Activated naive CD8-positive, alpha-beta T cell treated with anti-CD3 and anti-CD28 coated beads, Interleukin-2, amount 50 U/mL, for 16 hours (primary cell): ENCODE results near the gene LMF1.
"Not testable (repeated sequence)": the region's sequence is repeated elsewhere in the genome, so short reads cannot be mapped to it uniquely, and the experiment has no call there.

Source experiments
- DNase-seq: peaks from one replicate; pipeline ENCODE4 v3.0.0-alpha.2; 2020; ENCODE audit warnings: low read depth, low spot score

LMF1 gene

DNA sequence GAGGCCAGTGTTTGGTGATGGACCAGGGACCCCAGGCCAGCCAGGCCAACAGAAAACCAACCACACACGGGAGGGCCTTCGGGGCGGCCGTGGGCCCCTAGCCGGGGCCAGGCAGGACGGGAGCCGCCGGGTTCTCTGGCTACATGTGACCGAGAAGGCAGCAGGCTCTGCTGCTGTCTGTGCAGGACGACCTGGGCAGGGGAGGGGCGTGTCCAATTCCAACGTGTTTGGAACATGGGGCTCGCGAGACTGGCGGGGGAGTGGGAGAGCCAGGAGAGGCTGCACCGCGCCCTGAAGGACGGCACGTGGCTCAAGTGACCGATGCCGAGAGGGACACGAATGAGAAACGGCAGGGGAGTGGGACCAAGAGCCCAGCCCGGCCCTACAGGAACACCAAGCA is 75.4 kb downstream of the LMF1 start:
- no peak for DNase-seq

- DNase-seq, result no peak
Observed at GRCh38 chr16:894841-895240, 75.9 kb downstream of the LMF1 start.

- no peak for DNase-seq
Observed at GRCh38 chr16:894136-894535, 76.6 kb downstream of the LMF1 start.

DNA sequence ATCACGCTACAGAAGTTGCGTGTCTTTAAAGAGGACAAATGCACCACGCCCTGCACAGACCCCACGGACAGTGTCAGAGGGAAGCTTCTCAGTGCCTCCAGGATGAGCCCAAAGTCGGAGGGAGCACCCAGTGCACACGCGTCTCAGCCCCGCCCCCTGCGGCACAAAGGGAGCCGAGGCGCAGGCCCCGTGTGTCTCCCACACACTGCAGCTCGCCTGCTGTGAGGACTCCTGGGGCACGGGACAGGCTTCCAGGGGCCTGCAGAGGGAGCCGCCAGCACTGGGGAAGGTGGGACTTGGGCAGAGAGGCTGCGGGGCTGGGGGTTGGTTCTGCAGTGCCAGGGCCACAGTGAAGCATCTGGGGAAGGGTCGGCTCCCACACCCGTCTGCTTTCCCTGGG is 77.4 kb downstream of the LMF1 start:
- DNase-seq, result no peak

DNA sequence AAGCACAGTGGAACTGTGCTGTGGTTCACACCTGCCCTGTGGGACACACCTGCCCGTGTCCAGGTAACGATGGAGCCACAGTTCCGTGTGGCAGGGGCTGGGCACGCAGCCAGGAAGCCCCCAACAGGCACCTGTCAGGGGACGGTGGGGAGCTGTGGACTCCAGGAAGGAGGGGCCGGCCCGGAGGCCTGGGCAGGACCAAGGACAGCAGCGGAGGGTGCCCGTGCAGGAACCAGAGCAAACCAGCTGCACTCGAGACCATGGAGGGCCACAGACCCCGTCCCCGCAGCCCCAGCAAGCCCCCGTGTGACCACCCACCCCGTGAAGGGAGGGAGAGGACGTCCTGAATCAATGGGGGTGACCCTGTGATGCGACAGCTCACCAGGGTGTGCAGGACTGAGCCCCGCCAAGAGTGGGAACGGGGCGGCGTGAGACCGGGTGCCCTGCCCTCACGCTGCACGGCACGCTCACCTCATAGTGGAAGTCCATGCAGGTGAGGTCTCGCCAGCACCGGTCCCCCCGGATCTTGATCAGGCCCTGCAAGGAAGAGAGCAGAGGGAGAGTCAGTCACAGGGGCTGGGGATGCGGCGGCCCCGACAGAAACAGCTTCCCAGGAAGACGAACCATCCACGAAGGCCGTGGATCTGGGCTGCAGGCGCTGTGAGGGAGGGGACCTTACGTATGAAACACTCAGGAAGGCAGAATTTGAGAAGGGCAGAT is 78.1 kb downstream of the LMF1 start:
- no peak for DNase-seq

GRCh38 chr16:892006-892405 is 78.8 kb downstream of the LMF1 start:
- DNase-seq, result no peak

GRCh38 chr16:891353-891740 is 79.4 kb downstream of the LMF1 start:
- DNase-seq, result no peak

DNA sequence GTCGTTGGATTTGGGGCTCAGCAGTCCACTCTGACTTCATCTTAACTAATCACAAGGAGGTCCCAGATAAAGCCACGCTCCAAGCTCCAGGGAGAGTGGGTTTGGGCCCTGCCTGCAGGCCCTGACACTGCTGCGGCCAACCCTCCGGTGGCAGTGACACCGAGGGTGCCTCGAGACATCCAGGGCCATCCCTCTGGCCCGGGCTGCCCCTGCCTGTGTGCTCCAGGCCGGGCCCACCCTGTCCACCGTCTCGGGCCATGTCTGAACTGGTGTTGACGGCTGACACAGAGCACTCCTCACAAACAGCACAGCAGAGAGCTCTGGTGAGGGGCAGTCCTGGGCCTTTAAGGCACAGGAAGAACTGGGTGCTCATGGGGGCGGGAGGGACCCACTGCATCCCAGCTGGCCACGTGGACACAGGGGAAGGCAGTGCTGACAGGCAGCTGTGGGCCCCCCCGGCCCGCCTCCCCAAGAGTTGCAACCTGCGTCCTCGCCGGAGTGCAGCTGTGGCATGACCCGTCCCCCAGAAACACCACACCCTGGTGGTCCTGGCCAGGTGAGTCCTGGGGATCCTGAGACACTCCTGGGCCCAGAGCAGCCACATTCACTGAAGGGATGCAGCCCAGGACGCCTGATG is 80.0 kb downstream of the LMF1 start:
- DNase-seq, result no peak

GRCh38 chr16:890217-890616 is 80.6 kb downstream of the LMF1 start:
- DNase-seq, result no peak

GRCh38 chr16:889586-889985 is 81.2 kb downstream of the LMF1 start:
- DNase-seq, result no peak

GRCh38 chr16:888901-889570 is 81.7 kb downstream of the LMF1 start:
- DNase-seq, result no peak

- DNase-seq, result not testable (repeated sequence)
Observed at GRCh38 chr16:888456-888855, 82.3 kb downstream of the LMF1 start.

DNA sequence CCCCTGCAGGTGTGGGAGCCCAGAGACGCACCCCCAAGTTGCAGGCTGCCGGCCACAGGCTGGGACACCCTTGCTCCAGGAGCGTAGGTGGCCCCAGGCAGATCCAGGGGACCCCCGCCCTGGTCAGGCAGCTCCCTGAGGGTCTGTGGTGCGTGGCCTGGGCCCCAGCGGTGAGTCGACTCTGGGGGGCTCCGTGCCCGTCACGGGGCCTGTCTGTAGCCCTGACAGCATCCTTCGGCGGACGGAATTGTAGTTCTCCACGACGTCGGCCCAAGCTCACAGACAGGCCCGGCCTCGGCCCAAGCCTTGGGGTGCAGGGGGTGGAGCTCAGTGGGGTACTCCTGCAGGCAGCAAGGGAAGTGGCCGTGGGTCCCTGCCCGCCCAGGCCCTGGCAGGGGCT is 82.9 kb downstream of the LMF1 start:
- DNase-seq, result no peak

DNA sequence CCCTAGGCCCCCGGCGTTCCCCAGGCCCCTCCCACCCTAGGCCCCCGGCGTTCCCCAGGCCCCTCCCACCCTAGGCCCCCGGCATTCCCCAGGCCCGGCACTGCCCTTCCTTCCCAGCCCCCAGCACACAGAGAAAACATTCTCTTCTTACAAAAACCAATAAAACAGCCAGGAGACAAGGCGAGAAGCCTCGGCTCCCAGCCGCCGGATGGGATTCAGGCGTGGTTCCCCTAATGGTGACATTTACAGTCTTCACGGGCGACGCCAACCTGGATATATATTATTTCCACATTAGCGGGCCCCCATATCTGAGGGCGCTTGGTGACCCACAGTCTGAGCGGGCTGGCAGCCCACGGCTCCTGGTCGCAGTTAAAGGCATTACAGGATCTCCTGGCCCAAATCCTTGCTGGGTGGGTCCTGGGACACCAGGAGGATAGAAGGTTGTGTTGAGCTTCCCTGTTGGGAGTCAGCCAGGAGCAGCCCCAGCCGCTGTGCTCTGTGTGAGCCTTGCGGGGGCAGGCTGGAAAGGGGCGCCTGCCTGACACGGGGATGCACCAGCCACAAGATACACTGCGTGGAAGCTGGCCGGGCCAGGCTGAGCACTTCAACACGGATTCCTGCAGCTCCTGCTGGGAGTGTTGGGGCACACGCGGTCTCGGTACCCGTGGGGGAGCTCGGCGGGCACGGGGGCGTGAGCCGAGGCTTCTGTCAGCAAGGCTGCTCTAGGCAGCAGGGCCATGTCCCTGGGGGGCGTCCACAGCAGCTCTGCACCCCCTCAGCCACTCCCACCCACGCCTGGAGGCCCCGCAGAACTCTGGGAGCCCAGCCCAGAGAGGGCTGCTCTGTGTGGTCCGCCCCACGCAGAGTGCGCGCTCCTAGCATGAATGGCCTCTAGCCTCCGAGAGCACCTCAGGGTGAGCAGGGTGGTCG is 83.7 kb downstream of the LMF1 start:
- no peak for DNase-seq

GRCh38 chr16:886084-886543 is 84.7 kb downstream of the LMF1 start:
- no peak for DNase-seq

GRCh38 chr16:885391-885790 is 85.4 kb downstream of the LMF1 start:
- DNase-seq, result no peak

DNA sequence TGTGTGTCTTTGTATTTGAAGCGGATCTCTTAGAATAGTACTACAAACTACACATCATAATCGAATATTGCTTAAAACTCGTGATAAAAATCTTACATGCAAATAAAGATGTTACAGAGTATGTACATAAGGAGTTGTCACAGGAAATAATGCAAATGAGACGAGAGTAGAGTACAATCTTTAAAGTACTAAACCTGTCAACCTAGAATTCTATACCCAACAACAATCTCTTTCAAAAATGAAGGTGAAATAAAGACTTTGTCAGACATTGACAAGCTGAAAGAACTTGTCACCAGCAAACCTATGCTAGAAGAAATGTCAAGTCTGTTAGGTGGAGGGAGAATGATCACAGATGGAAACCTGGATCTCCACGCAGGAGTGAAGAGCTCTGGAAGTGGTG is 86.6 kb downstream of the LMF1 start:
- DNase-seq, result no peak

- DNase-seq, result no peak
Observed at GRCh38 chr16:883781-884180, 87.0 kb downstream of the LMF1 start.

DNA sequence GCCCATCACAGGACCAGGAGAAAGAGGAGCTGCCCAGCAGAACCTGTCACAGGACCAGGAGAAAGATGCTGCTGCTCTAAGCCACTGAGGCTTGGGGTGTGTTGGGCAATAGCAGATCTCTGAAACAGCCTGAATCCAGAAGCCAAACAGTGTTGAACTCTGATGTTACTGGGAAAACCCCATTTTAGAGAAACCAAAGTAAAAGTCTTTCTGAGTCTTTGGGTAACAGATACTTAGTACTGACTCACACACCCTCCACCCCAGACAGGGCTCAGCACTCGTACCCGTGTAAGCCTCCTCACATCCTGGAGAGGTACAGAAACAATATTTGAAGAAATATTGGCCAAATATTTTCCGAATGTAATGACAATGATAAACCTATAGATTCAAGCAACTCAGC is 87.4 kb downstream of the LMF1 start:
- DNase-seq, result no peak

DNA sequence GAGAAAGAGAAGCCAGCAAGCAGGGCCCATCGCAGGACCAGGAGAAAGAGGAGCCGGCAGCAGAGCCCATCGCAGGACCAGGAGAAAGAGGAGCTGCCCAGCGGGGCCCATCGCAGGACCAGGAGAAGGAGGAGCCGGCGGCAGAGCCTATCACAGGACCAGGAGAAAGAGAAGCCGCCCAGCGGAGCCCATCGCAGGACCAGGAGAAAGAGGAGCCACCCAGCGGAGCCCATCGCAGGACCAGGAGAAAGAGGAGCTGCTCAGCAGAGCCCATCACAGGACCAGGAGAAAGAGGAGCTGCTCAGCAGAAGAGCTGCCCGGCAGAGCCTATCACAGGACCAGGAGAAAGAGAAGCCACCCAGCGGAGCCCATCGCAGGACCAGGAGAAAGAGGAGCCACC is 88.1 kb downstream of the LMF1 start:
- DNase-seq, result not testable (repeated sequence)

DNA sequence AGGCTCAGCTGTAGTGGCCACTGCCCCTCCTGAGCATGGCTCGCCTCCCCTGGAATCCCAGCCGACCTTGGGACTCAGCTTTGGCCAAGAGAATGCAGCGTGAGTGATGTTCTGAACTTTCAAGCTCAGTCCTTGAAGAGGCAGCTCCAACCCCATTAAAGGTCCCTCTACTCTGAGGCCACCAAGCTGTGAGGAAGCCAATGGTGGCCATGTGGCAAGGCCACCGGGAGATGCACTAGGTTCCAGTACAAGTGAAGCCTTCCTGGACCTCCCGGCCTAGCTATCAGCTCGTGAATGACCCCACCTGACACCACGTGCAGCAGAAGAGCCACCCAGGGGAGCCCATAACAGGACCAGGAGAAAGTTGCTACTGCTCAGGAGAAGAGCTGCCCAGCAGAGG is 88.5 kb downstream of the LMF1 start:
- no peak for DNase-seq
